ENCODE results near the gene ARHGEF11.

ARHGEF11 gene

GRCh38 chr1:156906206-156906906 is 139.2 kb downstream of the ARHGEF11 start:
- DNase-seq, result no peak

DNA sequence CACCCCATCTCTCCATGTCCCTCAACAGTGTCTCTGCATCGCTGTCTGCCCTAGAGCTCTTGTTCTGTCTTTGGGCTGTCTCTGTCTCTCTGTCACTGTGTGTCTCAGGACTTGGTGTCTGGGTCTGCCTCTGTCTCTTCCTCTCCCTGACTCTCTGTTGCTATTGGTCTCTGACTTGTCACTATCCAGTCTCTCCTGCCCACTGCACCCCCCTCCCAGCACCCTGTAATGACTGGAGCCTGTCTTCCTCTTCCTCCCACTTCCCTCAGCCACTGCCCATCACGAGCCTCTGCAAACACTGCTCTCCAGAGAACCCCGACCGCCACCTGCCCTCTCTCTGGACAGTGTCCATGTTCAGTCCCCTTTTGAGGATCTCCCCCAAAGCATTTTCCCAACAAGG is 139.9 kb downstream of the ARHGEF11 start:
- DNase-seq, result no peak

GRCh38 chr1:156905176-156905575 is 140.4 kb downstream of the ARHGEF11 start:
- no peak for DNase-seq

DNA sequence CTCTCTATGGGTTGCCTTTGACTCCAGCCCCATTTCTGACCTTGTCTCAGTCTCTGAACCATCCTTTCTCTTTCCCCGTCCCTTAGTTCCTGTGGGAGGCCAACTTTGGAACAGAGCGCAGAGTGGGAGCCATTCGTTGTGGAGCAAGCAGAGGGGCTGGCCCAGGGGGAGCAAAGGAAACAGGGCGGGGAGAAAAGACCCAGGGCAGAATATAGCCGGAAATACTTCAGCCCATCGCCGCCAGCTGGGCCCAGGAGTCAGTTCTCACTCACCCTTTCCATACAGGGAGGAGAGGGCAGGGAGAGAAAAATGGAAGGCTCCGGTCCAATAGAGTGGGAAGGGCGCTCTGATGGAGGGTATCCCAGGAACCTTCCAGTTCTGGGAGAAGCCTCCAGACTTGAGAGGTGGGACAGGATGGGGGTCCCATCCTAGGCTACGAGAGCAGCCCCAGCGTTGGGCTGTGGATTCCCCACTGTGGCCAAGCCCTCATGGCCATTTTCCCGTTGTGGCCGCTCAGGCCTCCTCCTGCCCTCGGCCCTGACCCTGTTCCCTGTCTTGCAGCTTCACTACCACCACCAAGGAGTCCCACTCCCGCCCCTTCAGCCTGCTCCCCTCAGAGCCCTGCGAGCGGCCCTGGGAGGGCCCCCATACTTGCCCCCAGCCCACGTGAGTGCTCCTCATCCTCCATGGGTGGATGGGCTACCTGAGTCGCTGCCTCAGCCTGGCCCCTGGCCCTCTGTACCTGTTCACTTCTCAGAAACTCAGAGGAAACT is 141.2 kb downstream of the ARHGEF11 start:
- no peak for DNase-seq

- no peak for DNase-seq
Observed at GRCh38 chr1:156903328-156904091, 142.0 kb downstream of the ARHGEF11 start.

DNA sequence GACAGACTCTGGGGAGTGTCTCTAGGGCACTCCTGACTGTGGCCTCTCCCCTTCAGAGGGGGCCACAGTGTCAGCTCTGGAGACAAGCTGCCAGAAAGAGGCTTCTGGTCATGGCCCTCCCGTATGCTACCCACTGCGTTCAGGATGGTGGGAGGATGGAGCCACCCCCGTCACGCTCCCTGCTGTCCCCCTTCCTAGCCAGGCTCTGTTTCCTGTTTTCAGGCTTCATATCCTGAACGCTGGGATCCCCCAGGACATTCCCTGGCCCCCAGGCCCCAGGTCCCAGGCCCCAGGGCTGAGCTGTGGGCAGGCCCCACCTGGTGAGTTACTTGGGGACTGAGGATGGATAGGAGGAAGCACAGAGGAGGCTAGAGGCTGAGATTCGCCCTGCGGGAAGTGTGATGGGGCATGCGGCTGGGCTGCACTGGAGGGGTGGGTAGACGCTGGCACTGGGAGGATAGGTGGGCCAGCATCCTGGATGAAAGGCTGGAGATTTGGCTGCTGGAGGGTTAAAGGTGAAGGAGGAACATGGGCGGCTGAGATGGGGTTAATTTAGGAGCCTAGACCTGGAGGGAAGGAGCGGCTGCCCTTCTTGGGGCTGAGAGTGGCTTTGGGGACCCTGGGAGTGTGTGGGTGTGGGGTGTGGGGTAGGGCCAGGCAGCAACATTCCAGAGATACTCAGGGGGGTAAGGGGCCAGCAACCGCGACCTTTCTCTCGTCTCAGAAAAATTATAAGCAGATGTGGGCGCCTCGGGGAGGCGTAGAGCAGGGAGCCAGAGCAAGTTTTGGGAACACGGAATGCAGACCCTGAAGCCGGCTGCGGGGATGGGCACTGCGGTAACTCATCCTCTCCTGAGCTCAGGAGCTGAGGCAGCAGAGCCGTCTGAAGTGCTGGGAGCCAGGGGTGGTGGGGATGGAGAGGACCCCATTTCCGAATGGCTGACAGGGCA is 143.3 kb downstream of the ARHGEF11 start:
- DNase-seq, result no peak

GRCh38 chr1:156901590-156901900 is 144.0 kb downstream of the ARHGEF11 start:
- DNase-seq, result no peak

GRCh38 chr1:156900896-156901589 is 144.5 kb downstream of the ARHGEF11 start:
- no peak for DNase-seq

- DNase-seq, result no peak
Observed at GRCh38 chr1:156899956-156900718, 145.4 kb downstream of the ARHGEF11 start.

DNA sequence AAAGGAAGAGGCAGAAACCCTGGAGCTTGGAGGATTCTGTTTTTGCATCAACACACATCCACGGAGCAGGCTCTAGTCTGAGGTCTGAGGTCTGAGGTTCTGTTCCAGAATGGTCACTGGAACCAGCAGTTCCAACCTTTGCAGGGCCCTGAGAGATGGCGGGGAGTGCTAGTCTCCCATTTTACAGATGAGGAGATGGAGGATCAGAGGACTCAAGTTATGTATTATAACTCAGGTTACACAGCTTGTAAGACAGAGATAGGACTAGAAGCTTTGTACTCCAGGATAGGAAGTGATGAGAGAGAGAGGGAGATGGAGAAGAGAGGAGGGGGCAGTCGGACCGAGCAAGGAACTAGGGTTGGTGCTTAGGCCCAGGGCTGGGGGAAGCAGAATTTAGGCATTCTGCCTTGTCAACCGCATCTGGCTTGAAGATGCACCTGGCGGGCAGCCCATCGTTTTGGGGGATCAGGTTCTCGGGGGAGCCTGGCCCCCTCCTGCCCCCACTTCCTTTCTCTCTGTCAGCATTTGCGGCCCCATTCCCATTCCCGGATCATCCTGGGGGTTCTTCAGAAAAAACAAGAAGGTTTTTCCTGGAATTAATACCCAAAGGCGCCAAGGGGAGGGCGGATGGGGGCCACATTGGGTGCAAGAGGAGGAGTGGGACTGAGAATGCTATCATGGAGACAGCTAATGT is 146.4 kb downstream of the ARHGEF11 start:
- DNase-seq, result no peak

GRCh38 chr1:156898161-156898566 is 147.4 kb downstream of the ARHGEF11 start:
- peak in 1 of 2 donors; percentile 99 for DNase-seq

DNA sequence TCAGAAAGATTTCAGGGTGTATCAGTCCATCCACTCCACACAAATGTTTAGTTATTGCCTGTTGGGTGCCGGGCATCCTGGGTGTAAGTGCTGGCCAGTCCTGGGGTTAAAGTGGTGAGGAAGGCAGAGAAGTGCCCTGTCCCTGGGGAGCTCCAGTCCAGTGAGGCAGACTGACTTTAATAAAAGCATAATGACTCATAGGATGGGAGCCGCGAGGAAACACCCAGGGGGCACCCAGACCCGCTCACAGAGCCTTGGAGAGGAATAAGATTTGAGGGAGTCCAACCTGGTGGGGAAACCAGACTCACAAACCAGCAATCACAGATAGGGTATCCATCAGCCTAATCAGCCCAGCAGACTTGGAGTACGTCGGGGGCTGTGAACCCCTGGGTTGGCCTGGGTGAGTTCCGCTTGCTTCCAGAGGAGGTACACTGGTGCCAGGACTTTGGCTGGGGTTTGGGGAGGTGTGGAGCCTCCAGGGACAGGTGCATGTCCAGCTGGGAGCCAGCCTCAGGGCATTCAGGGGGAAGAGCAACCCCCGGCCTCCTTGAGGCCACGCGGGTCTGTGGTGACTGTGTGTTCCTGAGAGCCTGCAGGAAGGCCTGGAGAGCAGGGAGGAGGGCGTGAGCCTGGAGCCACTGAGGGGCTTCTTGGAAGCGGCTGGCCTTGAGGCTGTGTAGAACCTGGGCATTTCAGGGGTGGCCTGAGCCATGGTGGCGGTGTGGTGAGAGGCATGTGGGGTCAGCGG is 148.3 kb downstream of the ARHGEF11 start:
- DNase-seq, result no peak

- DNase-seq, result no peak
Observed at GRCh38 chr1:156896490-156897033, 149.0 kb downstream of the ARHGEF11 start.

- DNase-seq, result no peak
Observed at GRCh38 chr1:156895927-156896326, 149.6 kb downstream of the ARHGEF11 start.

GRCh38 chr1:156895455-156895812 is 150.1 kb downstream of the ARHGEF11 start:
- DNase-seq, result no peak

GRCh38 chr1:156894711-156895454 is 150.7 kb downstream of the ARHGEF11 start:
- no peak for DNase-seq

GRCh38 chr1:156894001-156894400 is 151.5 kb downstream of the ARHGEF11 start:
- DNase-seq, result no peak

DNA sequence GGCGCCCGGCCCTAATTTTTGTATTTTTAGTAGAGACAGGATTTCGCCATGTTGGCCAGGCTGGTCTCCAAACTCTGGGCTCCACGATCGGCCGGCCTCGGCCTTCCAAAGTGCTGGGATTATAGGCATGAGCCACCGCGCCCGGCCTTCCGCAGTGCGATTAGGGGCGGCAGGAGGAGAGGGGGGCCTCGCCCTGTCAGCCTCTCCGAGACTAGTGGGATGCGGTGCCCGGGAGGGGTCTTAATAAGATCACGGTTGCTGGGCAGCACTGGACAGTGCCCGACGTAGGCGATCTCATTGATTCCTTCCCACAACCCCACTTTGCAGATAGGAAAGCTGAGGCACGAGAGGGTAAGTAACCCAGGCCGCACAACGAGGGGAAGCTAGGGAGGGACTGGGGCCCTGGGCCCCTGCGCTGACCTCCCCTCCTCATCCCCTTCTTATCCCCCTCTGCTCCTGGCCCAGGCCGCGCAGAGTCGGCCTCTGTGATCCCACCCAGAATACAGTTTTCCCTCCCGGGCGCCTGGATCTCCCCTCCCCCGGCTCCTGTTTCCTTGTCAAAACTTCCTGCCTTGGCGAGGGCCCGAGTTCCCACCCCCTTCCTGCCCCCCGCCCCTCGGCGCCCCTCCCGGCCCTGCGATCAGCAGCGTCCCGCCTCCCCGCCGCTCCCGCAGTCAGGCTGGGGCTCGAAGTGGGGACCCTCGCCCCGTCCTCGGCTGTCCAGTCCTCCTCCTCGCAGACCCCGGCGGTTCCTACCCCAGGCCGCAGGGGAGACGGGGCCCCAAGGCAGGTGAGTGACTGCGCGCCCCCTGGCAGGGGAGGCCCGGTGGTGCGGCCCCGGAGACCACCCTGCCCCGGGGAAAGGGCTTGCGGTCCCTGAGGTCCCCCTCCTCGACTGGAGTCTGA is 152.2 kb downstream of the ARHGEF11 start, which contains the start of gene PEAR1:
Gene PEAR1, plus strand, starts transcription at position 671 of the 906 bp plus-strand sequence. CDS start 10,209 bp downstream, outside the sequence.
- DNase-seq, result no peak
